Astrocyte (in vitro differentiated cells and primary cell): ENCODE measurements around the gene ARHGAP20. TPM values are rescaled to one million over a fixed set of nuclear protein-coding genes. Genes with fewer than 3 reads are reported as not detected.

Experiments used
- DNase-seq: peaks from one replicate; pipeline ENCODE4 v3.0.0-alpha.2; 2010; ENCODE audit warnings: low read depth
- FAIRE-seq: peaks from 2 replicates; lab custom pipeline; 2011; peaks lifted over from hg19 to GRCh38; lab: Jason Lieb, UNC
- H2AFZ ChIP-seq: 2 replicates; pipeline ENCODE4 v1.6.0; 2012; ENCODE audit warnings: low read depth, low read length, inconsistent platforms
- H3K27ac ChIP-seq: 2 replicates; pipeline ENCODE4 v1.5.1; 2011; ENCODE audit warnings: low read depth, low read length, inconsistent platforms
- H3K27me3 ChIP-seq: 2 replicates; pipeline ENCODE4 v1.6.0; 2011; ENCODE audit warnings: low read length, inconsistent platforms; ENCODE audit not compliant: insufficient read depth
- H3K36me3 ChIP-seq: 2 replicates; pipeline ENCODE4 v1.5.1; 2011; ENCODE audit warnings: low read length, inconsistent platforms; ENCODE audit not compliant: insufficient read depth
- H3K4me1 ChIP-seq: 2 replicates; pipeline ENCODE4 v1.5.1; 2011; ENCODE audit warnings: low read length, inconsistent platforms; ENCODE audit not compliant: insufficient read depth
- H3K4me2 ChIP-seq: 2 replicates; pipeline ENCODE4 v1.6.0; 2012; ENCODE audit warnings: low read length, inconsistent platforms
- H3K4me3 ChIP-seq: 2 replicates; pipeline ENCODE4 v1.5.1; 2011; ENCODE audit warnings: low read depth, mild to moderate bottlenecking, low read length, inconsistent platforms; ENCODE audit not compliant: insufficient read depth
- H3K79me2 ChIP-seq: 2 replicates; pipeline ENCODE4 v1.6.0; 2012; ENCODE audit warnings: mild to moderate bottlenecking, low read length, inconsistent platforms; ENCODE audit not compliant: insufficient read depth
- H3K9ac ChIP-seq: 2 replicates; pipeline ENCODE4 v1.6.0; 2012; ENCODE audit warnings: mild to moderate bottlenecking, low read length, inconsistent platforms
- H3K9me3 ChIP-seq: 2 replicates; pipeline ENCODE4 v1.5.1; 2012; ENCODE audit warnings: low read depth, mild to moderate bottlenecking, low read length, inconsistent platforms; ENCODE audit not compliant: insufficient read depth
- H4K20me1 ChIP-seq: 2 replicates; pipeline ENCODE4 v1.6.0; 2012; ENCODE audit warnings: low read length, inconsistent platforms; ENCODE audit not compliant: insufficient read depth
- H3K27ac Mint-ChIP-seq: one replicate; pipeline ENCODE4 v1.8.0; 2021; ENCODE audit warnings: mild to moderate bottlenecking, mixed read lengths; ENCODE audit not compliant: unreplicated experiment
- H3K27me3 Mint-ChIP-seq: one replicate; pipeline ENCODE4 v1.8.0; 2021; ENCODE audit warnings: low read depth, mixed read lengths; ENCODE audit not compliant: unreplicated experiment
- H3K36me3 Mint-ChIP-seq: one replicate; pipeline ENCODE4 v1.8.0; 2021; ENCODE audit warnings: low read depth, mixed read lengths; ENCODE audit not compliant: unreplicated experiment
- H3K4me1 Mint-ChIP-seq: one replicate; pipeline ENCODE4 v1.8.0; 2021; ENCODE audit warnings: low read depth, mixed read lengths; ENCODE audit not compliant: unreplicated experiment
- H3K4me3 Mint-ChIP-seq: one replicate; pipeline ENCODE4 v1.8.0; 2021; ENCODE audit warnings: mild to moderate bottlenecking, moderate library complexity, mixed read lengths; ENCODE audit not compliant: unreplicated experiment
- H3K9me3 Mint-ChIP-seq: one replicate; pipeline ENCODE4 v1.8.0; 2021; ENCODE audit warnings: mild to moderate bottlenecking, mixed read lengths; ENCODE audit not compliant: unreplicated experiment
- EZH2 ChIP-seq: IDR thresholded peaks from 2 replicates; pipeline ENCODE4 v1.6.1; 2012; ENCODE audit warnings: mild to moderate bottlenecking, low read length, inconsistent platforms; ENCODE audit not compliant: insufficient read depth
- total RNA-seq: library from RNA; stranded (reverse); gene quantifications from 2 replicates; pipeline ENCODE4 v1.2.1, GENCODE V29; 2021
- TF ChIP-seq, protein P1 (sequence below): IDR thresholded peaks from 2 replicates; pipeline ENCODE4 v1.5.1; 2011; ENCODE audit warnings: low read depth, mild to moderate bottlenecking, inconsistent platforms, low read length, moderate library complexity; ENCODE audit not compliant: insufficient read depth

Gene ARHGAP20
- total RNA-seq, 1 donor from 2014 or later, result 0.11 TPM

DNA sequence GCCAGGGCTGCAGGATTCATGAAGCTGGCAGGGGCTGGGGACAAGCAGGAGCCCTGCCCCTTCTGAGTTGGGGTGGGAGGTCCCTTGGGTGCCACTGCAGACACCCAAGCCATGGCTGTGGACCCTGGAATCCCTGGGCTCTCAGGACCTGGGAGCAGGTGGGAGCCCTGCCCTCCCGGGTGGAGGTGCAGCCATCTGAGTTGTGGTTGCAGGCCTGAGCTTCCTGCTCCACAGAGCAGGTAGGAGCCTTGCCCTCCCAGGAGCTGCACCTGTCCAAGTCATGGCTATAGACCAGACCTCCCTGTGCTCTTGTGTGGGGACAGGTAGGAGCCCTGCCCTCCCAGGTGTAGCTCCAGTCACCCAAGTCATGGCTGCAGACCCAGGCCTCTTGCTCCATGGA, 113.5 kb downstream of the ARHGAP20 start:
- peaks cover 2% of the 10 kb centered on the region for H3K9me3 Mint-ChIP-seq
- H3K27ac Mint-ChIP-seq, result no peak overlapping the region
- no peaks in the 10 kb centered on the region for H4K20me1 ChIP-seq
- TF ChIP-seq EZH2, result no peak
- TF ChIP-seq, protein P1, sequence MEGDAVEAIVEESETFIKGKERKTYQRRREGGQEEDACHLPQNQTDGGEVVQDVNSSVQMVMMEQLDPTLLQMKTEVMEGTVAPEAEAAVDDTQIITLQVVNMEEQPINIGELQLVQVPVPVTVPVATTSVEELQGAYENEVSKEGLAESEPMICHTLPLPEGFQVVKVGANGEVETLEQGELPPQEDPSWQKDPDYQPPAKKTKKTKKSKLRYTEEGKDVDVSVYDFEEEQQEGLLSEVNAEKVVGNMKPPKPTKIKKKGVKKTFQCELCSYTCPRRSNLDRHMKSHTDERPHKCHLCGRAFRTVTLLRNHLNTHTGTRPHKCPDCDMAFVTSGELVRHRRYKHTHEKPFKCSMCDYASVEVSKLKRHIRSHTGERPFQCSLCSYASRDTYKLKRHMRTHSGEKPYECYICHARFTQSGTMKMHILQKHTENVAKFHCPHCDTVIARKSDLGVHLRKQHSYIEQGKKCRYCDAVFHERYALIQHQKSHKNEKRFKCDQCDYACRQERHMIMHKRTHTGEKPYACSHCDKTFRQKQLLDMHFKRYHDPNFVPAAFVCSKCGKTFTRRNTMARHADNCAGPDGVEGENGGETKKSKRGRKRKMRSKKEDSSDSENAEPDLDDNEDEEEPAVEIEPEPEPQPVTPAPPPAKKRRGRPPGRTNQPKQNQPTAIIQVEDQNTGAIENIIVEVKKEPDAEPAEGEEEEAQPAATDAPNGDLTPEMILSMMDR, result no peak
- no peak for DNase-seq
- H3K79me2 ChIP-seq, result no peaks in the 10 kb centered on the region
- FAIRE-seq, result no peak
- H3K36me3 Mint-ChIP-seq, result no peaks in the 10 kb centered on the region
- H3K4me3 Mint-ChIP-seq, result no peak overlapping the region
- H3K9ac ChIP-seq, result no peak overlapping the region
- H3K4me2 ChIP-seq, result no peak overlapping the region
- H3K4me1 ChIP-seq, result no peaks in the 10 kb centered on the region
- no peak overlapping the region for H3K27ac ChIP-seq
- H2AFZ ChIP-seq, result no peak overlapping the region
- H3K27me3 ChIP-seq, result no peaks in the 10 kb centered on the region
- no peaks in the 10 kb centered on the region for H3K4me1 Mint-ChIP-seq
- H3K27me3 Mint-ChIP-seq, result peaks cover 3% of the 10 kb centered on the region
- H3K9me3 ChIP-seq, result no peaks in the 10 kb centered on the region
- no peak overlapping the region for H3K4me3 ChIP-seq
- H3K36me3 ChIP-seq, result no peaks in the 10 kb centered on the region

DNA sequence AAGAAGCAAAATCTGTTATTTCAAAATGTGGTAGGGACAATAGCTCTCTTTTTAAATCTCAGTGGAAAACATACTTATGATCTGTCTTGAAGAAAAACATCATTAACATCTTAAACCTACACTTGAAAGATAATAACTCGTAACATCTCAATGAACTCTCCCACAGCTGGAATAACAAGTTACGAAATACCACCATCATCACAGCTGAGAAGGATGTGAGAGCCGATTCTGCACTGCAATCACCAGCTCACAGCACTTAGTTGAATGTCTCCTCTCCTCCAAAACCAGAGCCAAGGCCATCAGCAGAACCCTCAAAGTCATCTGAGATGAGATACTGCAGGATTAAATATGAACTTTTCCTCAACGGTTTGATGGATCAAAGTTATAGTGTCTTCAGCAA, 124.3 kb downstream of the ARHGAP20 start:
- no peaks in the 10 kb centered on the region for H4K20me1 ChIP-seq
- DNase-seq (no peak), FAIRE-seq (no peak)
- no peak for TF ChIP-seq EZH2
- H3K36me3 ChIP-seq, result no peaks in the 10 kb centered on the region
- H3K9me3 ChIP-seq, result no peaks in the 10 kb centered on the region
- H3K27ac ChIP-seq, result no peak overlapping the region
- H2AFZ ChIP-seq, result no peak overlapping the region
- no peaks in the 10 kb centered on the region for H3K4me1 ChIP-seq
- Mint-ChIP-seq H3K36me3 (peaks cover 3% of the 10 kb centered on the region), H3K27ac (no peak overlapping the region), H3K27me3 (no peaks in the 10 kb centered on the region), H3K9me3 (no peaks in the 10 kb centered on the region), H3K4me3 (no peak overlapping the region), H3K4me1 (no peaks in the 10 kb centered on the region)
- no peak overlapping the region for H3K4me3 ChIP-seq
- H3K9ac ChIP-seq, result no peak overlapping the region
- H3K79me2 ChIP-seq, result no peaks in the 10 kb centered on the region
- no peak overlapping the region for H3K4me2 ChIP-seq
- no peaks in the 10 kb centered on the region for H3K27me3 ChIP-seq

DNA sequence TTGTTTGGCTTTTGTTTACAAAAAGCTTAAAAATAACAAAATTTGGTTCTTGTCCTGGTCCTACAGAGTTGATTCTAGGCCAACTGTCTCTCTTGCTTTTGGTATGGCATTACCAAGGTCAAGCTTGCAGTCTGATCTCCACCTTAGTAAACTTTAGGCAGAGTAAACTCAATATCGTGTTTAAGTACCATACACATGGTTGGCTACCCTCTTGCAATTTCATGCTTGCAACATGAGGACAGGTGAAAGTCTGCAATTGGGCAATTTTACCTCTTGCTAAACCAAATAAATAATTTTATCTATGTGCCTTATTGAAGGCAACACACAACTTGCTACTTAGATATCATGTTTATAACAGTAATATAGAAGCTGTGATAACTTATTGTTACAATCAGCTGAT, 125.1 kb downstream of the ARHGAP20 start:
- Mint-ChIP-seq H3K4me3 (no peak overlapping the region), H3K27me3 (no peaks in the 10 kb centered on the region), H3K9me3 (no peaks in the 10 kb centered on the region), H3K36me3 (peaks cover 3% of the 10 kb centered on the region), H3K4me1 (no peaks in the 10 kb centered on the region), H3K27ac (no peak overlapping the region)
- no peak overlapping the region for H3K4me3 ChIP-seq
- no peaks in the 10 kb centered on the region for H3K9me3 ChIP-seq
- H3K36me3 ChIP-seq, result no peaks in the 10 kb centered on the region
- no peaks in the 10 kb centered on the region for H3K79me2 ChIP-seq
- no peaks in the 10 kb centered on the region for H3K27me3 ChIP-seq
- no peak overlapping the region for H2AFZ ChIP-seq
- no peak overlapping the region for H3K9ac ChIP-seq
- H3K27ac ChIP-seq, result no peak overlapping the region
- no peak for DNase-seq
- FAIRE-seq, result no peak
- no peaks in the 10 kb centered on the region for H3K4me1 ChIP-seq
- no peaks in the 10 kb centered on the region for H4K20me1 ChIP-seq
- H3K4me2 ChIP-seq, result no peak overlapping the region
- no peak for TF ChIP-seq EZH2
- TF ChIP-seq, protein P1, result no peak
